ENCODE data around the gene WDR88.
"Not testable (repeated sequence)": the region's sequence is repeated elsewhere in the genome, so short reads cannot be mapped to it uniquely, and the experiment has no call there.

The WDR88 gene

DNA sequence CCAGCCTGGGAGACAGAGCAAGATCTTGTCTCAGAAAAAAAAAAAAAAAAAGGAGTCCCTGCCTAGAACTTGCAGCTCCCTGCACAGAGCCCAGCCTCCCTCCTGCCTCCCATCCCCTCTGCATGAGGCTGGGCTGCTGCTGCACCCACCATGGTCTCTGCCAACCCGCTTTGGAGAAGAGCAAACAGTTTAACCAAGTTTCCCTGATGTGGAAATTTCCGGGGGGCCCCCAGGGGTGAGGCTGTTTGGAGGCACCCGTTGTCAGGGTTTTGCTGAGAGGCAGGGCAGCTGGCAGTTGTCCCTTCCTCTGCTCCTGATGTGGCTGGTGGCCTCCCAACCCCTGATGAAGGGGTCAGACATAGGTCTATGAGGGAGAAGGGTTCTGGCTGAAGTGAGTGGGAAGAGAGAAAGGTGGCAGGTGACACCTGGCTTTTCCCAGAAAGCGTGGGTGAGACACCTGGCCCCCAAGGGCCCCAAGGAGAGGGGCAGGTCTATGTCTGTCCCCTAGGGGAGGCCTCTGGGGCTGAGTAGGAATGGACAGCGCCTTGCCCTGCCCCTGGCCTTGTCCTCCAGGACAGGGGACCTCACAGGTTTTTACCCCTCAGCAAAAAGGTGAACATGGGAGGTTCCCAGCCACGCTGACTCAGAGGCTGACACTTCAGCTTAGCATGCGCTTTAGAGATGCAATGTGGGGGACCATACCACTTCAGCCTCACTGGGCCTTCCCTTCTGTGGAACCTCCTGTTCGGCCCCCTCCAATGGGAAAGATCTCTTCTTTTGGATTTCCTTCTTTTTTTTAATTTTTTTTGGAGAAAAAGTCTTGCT is 67.7 kb downstream of the WDR88 start:
- no peak for DNase-seq

GRCh38 chr19:33201473-33201872 is 69.6 kb downstream of the WDR88 start:
- no peak for DNase-seq

- no peak for DNase-seq
Observed at GRCh38 chr19:33201886-33202545, 70.1 kb downstream of the WDR88 start.

DNA sequence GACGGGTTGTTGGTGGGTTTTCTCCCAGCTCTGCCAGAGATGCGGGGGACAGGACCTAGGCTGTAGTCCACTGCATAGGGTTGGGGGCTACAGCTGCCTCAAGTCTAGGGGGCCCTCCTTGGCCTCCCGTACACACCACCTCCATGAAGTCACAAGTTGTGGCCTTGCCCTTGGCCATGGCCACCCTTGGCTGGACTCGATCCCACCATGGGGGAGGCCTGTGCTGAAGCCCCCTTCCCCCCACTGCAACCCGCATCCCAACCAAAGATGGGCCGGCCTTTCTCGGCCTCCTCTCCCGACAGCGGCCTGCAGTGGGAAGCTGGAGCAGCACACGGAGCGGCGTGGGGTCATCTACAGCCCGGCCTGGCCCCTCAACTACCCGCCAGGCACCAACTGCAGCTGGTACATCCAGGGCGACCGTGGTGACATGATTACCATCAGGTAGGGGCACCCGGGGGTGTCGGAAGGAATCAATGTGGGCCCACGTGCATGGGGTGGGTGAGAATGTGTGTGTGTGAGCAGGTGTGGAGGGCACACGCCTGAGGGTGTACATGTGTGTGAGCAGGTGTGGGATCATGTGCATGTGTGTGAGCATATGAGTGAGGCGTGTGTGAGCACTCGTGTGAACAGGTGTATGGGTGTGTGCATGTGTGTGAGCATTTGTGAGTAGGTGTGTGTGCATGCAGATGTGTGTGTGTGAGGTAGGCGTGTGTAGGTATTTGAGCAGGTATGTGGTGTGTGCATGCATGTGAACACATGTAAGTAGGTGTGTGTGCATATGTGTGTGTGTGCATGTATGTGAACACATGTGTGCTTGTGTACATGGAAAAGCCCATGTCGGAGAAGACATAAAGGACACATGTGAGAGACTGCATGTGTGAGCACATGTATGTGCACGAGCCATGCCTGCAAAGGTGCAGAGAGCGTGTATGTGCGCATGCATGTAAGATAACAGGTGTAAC is 70.9 kb downstream of the WDR88 start:
- no peak for DNase-seq

DNA sequence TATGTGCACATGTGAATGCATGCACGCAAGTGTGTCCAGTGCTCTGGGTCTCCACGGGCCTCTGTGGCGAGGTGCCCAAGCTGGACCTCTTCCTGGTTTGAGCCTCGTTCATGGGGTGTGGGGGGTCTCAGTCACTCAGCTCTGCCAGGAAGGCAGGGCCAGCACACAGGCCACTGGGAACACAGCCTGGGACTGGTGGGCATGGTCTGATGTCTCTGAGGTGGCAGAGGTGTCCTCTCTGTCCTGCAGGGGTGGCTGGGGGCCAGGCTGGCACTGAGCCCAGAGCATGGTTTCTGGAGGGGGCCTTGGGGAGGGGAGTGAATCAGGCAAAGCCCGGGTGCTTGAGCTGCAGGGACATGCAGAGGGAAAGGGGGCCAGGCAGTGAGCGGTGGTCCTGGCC is 71.6 kb downstream of the WDR88 start:
- DNase-seq, result no peak

- DNase-seq, result no peak
Observed at GRCh38 chr19:33204136-33204973, 72.4 kb downstream of the WDR88 start.

GRCh38 chr19:33205110-33205509 is 73.2 kb downstream of the WDR88 start:
- DNase-seq, result no peak

- no peak for DNase-seq
Observed at GRCh38 chr19:33205531-33206260, 73.8 kb downstream of the WDR88 start.

DNA sequence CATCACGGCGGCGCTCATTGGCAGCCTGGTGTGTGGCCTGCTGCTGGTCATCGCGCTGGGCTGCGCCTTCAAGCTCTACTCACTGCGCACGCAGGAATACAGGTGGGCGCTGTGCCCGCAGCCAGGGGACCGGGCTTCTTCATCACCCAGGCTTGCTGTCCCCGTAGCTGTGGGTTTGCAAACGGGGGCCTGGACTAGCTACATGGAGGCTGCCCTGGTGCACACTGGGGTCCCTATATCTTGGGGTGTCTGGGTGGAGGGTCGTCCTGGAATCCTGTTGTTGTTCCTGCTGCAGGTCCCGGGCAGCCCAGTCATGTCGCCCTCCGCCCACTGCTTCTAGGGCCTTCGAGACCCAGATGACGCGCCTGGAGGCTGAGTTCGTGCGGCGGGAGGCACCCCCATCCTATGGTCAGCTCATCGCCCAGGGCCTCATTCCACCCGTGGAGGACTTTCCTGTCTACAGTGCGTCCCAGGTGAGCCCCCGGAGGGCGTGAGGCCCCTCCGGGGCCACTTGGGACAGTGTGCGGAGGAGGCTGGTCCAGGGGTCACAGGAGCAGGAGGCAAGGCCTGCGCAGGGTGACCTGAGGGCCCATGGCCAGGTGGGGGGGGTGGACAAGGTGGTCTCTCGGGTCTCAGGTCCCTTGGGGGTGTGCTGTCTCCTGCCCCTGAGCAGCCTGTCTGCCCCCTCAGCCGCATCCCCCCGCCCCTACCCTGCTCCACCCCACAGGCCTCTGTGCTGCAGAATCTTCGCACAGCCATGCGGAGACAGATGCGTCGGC is 74.5 kb downstream of the WDR88 start:
- DNase-seq, result no peak

GRCh38 chr19:33207040-33207620 is 75.2 kb downstream of the WDR88 start:
- no peak for DNase-seq

DNA sequence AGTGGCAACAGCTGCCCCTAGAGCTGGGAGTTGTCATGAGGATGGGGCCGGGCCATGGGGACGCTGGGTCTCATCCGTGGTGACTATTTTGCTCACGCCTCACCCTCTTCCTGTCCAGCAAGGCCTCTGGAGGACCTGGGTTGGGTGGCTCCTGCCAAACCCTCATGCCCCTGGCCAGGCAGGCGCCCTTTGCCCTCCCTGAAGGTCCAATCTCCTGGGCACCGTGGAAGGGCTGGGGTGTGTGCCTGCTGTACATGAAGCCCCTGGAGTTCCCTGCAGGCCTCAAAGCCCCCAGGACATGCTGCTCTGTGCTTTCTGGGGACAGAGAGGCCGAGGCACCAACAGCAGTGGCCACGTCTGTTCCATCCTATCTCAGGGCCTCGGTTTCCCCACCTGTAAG is 76.0 kb downstream of the WDR88 start:
- DNase-seq, result no peak

DNA sequence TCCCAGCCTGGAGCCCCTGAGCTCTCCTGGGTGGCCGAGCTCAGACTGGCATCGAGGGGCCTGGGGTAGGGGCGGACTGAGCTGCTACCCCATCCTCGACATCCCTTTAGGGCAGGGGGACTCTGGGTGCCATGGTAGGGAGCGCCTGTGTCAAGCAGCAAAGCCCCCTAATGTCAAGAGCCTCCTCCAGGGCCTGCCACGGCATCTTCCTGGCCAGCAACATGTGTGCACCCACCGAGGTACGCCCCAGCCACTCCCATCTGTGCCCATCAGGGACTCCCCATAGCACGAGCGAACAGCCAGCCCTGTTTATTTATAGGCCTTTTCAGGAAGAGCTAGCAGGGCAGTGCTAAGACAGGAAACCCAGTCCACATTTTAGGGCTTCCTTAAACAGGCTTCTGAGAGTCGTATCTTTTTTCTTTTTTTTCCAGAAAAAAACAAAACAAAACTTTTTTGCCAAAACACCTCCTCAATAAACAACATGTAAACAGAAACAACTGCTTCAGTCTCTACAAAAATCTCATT is 76.5 kb downstream of the WDR88 start:
- no peak for DNase-seq

- DNase-seq, result no peak
Observed at GRCh38 chr19:33208904-33209849, 77.3 kb downstream of the WDR88 start.

GRCh38 chr19:33209850-33210230 is 77.9 kb downstream of the WDR88 start:
- DNase-seq, result not testable (repeated sequence)

DNA sequence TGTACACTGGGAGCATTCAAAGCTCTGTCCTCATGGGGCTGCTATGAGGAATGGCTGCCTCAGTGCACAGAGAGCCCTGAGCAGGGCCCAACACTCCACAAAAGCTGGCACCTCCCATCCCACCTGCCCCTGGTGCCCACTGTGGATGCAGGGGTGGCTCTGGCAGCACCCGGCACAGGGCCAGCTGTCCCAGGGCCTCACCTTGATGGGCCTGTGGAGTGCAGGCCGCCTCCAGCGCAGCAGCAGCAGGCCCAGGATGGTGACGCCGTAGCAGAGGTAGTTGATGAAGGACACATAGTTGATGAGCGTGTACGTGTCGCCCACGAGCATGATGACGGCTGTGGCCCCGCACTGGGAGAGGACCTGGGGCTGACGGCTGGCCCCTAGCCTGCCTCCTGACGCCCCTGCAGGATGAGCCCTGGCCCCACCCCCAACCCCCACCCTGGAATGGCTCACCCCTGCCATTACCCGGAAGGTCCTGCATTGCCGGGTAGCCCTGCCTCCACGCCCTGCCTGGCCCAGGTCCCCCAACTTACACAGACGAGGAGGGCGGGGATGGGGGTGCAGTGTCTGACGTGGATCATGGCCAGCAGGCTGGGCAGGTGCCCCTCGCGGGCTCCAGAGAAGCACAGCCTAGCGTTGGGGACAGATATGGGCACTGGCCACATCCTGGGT is 78.5 kb downstream of the WDR88 start:
- DNase-seq, result no peak

- DNase-seq, result no peak
Observed at GRCh38 chr19:33211794-33212435, 80.0 kb downstream of the WDR88 start.

DNA sequence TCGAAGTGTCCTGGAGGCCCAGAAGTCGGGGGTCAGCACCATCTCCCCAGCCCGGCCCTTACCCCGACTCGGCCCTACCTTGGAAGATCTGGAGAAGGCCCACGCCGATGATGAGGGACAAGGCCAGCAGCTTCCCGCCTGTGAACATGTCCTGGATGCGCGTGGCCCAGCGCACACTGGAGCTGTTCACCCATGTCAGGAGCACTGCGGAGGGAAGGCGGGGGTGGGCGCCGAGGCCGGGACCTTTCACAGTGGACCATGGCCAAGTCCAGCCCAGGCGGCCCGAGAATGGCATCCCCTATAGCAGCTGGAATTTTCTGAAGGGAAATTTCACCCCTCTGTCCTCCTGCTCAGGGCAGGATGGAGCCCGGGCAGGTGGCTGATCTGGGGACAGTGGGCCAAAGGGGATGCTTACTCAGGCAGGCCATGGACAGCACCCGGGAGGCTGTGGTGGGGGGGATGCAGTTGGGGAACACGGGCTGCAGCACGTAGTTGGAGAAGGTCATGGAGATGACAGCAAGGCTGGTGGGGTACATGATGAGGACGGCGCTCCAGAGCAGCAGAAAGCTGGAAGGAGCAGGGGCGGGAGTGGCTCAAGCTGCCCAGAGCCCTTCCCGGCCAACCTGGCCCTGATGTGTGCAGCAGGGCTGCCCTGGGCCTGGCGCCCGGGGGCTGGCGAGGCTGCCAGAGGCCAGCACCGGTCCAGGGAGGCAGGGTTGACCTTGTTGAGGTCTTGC is 80.7 kb downstream of the WDR88 start:
- no peak for DNase-seq

All from activated CD4-positive, alpha-beta T cell treated with anti-CD3 and anti-CD28 coated beads, Interleukin-2, amount 50 U/mL, for 1 hour (primary cell).